OCI-LY3 (cell line): Measurements from ENCODE around the gene C1orf21.

Experiments
- EZH2phosphoT487 ChIP-seq: fragments of 200-600 bp; shearing (Covaris generic); IDR thresholded peaks from 2 replicates; pipeline ENCODE4 v1.6.1; 2018; ENCODE audit warnings: antibody characterized with exemption, mixed run types, low read depth
- TF ChIP-seq, protein P1 (sequence below): fragments of 200-600, 300-600 bp; sonication (generic); IDR thresholded peaks from 2 replicates; pipeline ENCODE4 v1.5.1; 2014; ENCODE audit warnings: antibody characterized with exemption, low read length, low read depth

DNA sequence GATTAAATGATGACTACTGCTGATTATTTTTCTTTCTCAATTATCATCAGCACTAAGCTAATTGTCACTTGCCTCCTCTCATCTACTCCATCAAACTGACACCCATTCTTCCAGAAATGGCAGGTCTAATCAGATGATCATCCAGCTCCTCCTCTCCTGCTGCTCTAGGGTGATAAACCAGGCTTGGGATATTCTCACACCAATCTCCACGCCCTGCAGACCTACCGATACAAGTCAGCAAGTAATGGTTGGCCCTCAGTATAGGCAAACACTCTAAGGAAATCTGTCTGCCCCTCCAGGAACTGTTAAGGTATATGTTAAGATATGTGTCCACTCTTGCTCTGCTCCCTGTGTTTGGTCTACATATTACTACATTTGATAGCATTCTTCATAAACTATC lies 36.3 kb upstream of the C1orf21 start:
- TF ChIP-seq, protein P1, sequence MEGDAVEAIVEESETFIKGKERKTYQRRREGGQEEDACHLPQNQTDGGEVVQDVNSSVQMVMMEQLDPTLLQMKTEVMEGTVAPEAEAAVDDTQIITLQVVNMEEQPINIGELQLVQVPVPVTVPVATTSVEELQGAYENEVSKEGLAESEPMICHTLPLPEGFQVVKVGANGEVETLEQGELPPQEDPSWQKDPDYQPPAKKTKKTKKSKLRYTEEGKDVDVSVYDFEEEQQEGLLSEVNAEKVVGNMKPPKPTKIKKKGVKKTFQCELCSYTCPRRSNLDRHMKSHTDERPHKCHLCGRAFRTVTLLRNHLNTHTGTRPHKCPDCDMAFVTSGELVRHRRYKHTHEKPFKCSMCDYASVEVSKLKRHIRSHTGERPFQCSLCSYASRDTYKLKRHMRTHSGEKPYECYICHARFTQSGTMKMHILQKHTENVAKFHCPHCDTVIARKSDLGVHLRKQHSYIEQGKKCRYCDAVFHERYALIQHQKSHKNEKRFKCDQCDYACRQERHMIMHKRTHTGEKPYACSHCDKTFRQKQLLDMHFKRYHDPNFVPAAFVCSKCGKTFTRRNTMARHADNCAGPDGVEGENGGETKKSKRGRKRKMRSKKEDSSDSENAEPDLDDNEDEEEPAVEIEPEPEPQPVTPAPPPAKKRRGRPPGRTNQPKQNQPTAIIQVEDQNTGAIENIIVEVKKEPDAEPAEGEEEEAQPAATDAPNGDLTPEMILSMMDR, result no peak
- no peak for TF ChIP-seq EZH2phosphoT487
